HepG2 (cell line): ENCODE data around the gene LGALS4. TPM values are rescaled to one million over a fixed set of nuclear protein-coding genes. Genes with fewer than 3 reads are reported as not detected.

Source experiments
- CBX1 ChIP-seq: IDR thresholded peaks from one replicate; pipeline ENCODE4 v1.6.1; 2016; ENCODE audit warnings: antibody characterized with exemption, low read depth
- FOXC1 ChIP-seq: sonication (generic); formaldehyde crosslinking; IDR thresholded peaks from 2 replicates; pipeline ENCODE4 v1.8.0; 2022; ENCODE audit warnings: mild to moderate bottlenecking, missing genetic modification reagents, borderline replicate concordance
- KDM4B ChIP-seq: sonication (generic); formaldehyde crosslinking; IDR thresholded peaks from 2 replicates; pipeline ENCODE4 v1.4.0; 2020; ENCODE audit warnings: missing genetic modification reagents
- NFE2L2 ChIP-seq: fragments of 150-350 bp; IDR thresholded peaks from 2 replicates; pipeline ENCODE4 v1.6.1; 2014; ENCODE audit warnings: low read length
- SKI ChIP-seq: fragments of 450-650 bp; IDR thresholded peaks from one replicate; pipeline ENCODE4 v1.6.1; 2018; ENCODE audit warnings: mild to moderate bottlenecking; ENCODE audit not compliant: partially characterized antibody
- SPEN ChIP-seq: sonication (generic); formaldehyde crosslinking; IDR thresholded peaks from 2 replicates; pipeline ENCODE4 v1.5.1; 2020; ENCODE audit warnings: low read depth, mild to moderate bottlenecking, missing genetic modification reagents
- ZNF772 ChIP-seq: sonication (generic); formaldehyde crosslinking; IDR thresholded peaks from 2 replicates; pipeline ENCODE4 v1.5.0; 2020; ENCODE audit warnings: mild to moderate bottlenecking, missing genetic modification reagents
- polyA plus RNA-seq, 8 experiments: library from polyadenylated mRNA; depleted of rRNA in 3 of 8; stranded (reverse) in 7 of 8; unstranded in 1 of 8; fragments of >200 nt; fragmentation: Illumina TruSeq in 4 of 8; extraction: Trizol in 4 of 8; gene quantifications; 2 replicates each; pipeline versions ENCODE4 v1.2.1 to v1.2.3, GENCODE V29; 2011 to 2016; ENCODE audit warnings: low read depth in 4 of 8, missing spikeins in 1 of 8, mixed read lengths in 1 of 8; ENCODE audit not compliant: insufficient read depth in 1 of 8
- total RNA-seq, 5 experiments: library from RNA; depleted of rRNA; stranded (reverse); fragments of >200 nt; fragmentation: Illumina TruSeq; extraction: Trizol; gene quantifications; 2 replicates each; pipeline ENCODE4 v1.2.3, GENCODE V29; 2016; ENCODE audit warnings: low read depth in 1 of 5
- TF ChIP-seq, protein P1 (sequence below): IDR thresholded peaks from 2 replicates; pipeline ENCODE4 v1.6.1; 2016; ENCODE audit warnings: low read depth
- TF ChIP-seq, protein P2 (sequence below): sonication (generic); formaldehyde crosslinking; IDR thresholded peaks from 2 replicates; pipeline ENCODE4 v1.5.1; 2020; ENCODE audit warnings: mild to moderate bottlenecking, missing genetic modification reagents, borderline replicate concordance
- TF ChIP-seq, protein P3 (sequence below): sonication (generic); formaldehyde crosslinking; IDR thresholded peaks from 2 replicates; pipeline ENCODE4 v1.5.0; 2020; ENCODE audit warnings: mild to moderate bottlenecking, missing genetic modification reagents, moderate library complexity
- TF ChIP-seq, protein P4 (sequence below): sonication (generic); formaldehyde crosslinking; IDR thresholded peaks from 2 replicates; pipeline ENCODE4 v1.4.0; 2020; ENCODE audit warnings: missing genetic modification reagents
- TF ChIP-seq, protein P5 (sequence below): conservative IDR thresholded peaks from 2 replicates; pipeline ENCODE4 v1.6.1; 2018; ENCODE audit warnings: missing genetic modification reagents

The LGALS4 gene
- total and polyA plus RNA-seq, 2 of the 13 experiments (the other 11 are each of a cell fraction or from before 2014, with no cell fraction given): 0.24 to 0.71 TPM

DNA sequence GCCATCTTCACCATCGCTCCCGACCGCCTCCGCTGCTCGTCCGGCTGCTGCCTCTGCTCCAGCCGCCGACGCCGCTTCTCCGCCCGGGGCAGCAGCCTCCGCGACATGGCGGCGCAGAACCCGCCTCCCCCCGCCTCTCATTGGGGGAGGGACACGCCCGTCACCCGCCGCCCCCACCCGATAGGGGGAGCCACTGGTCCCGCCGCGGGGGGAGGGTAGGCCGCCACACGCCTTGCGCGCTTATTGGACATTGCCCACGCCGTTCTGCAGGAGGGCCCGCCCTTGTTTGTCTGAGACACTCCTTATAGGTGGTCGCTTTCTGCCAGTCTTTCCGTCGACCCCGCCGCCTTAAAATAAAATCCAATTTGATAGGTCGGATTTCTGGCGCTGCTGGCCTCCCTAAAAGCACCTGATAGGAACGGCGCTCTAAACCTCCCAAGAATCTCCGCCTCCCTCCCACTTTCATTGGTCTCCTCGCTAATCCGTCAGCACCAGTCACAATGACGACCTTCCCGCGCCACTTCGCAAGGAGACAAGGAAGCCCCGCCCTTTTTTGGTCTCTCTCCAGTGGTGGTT, 37.2 kb upstream of the LGALS4 start, which contains the start of gene HNRNPL (continued):
- TF ChIP-seq, protein P1, sequence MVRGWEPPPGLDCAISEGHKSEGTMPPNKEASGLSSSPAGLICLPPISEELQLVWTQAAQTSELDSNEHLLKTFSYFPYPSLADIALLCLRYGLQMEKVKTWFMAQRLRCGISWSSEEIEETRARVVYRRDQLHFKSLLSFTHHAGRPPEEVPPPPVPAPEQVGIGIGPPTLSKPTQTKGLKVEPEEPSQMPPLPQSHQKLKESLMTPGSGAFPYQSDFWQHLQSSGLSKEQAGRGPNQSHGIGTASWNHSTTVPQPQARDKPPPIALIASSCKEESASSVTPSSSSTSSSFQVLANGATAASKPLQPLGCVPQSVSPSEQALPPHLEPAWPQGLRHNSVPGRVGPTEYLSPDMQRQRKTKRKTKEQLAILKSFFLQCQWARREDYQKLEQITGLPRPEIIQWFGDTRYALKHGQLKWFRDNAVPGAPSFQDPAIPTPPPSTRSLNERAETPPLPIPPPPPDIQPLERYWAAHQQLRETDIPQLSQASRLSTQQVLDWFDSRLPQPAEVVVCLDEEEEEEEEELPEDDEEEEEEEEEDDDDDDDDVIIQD: no peak
- TF ChIP-seq ZNF772 (CRISPR knock-in tag): 0 out of 2 replicates have a peak, but pooled peaks have one; percentile 45
- TF ChIP-seq FOXC1: no peak; the same call in 1 of the 2 replicates
- TF ChIP-seq SKI: peak; percentile 23
- TF ChIP-seq, protein P2, sequence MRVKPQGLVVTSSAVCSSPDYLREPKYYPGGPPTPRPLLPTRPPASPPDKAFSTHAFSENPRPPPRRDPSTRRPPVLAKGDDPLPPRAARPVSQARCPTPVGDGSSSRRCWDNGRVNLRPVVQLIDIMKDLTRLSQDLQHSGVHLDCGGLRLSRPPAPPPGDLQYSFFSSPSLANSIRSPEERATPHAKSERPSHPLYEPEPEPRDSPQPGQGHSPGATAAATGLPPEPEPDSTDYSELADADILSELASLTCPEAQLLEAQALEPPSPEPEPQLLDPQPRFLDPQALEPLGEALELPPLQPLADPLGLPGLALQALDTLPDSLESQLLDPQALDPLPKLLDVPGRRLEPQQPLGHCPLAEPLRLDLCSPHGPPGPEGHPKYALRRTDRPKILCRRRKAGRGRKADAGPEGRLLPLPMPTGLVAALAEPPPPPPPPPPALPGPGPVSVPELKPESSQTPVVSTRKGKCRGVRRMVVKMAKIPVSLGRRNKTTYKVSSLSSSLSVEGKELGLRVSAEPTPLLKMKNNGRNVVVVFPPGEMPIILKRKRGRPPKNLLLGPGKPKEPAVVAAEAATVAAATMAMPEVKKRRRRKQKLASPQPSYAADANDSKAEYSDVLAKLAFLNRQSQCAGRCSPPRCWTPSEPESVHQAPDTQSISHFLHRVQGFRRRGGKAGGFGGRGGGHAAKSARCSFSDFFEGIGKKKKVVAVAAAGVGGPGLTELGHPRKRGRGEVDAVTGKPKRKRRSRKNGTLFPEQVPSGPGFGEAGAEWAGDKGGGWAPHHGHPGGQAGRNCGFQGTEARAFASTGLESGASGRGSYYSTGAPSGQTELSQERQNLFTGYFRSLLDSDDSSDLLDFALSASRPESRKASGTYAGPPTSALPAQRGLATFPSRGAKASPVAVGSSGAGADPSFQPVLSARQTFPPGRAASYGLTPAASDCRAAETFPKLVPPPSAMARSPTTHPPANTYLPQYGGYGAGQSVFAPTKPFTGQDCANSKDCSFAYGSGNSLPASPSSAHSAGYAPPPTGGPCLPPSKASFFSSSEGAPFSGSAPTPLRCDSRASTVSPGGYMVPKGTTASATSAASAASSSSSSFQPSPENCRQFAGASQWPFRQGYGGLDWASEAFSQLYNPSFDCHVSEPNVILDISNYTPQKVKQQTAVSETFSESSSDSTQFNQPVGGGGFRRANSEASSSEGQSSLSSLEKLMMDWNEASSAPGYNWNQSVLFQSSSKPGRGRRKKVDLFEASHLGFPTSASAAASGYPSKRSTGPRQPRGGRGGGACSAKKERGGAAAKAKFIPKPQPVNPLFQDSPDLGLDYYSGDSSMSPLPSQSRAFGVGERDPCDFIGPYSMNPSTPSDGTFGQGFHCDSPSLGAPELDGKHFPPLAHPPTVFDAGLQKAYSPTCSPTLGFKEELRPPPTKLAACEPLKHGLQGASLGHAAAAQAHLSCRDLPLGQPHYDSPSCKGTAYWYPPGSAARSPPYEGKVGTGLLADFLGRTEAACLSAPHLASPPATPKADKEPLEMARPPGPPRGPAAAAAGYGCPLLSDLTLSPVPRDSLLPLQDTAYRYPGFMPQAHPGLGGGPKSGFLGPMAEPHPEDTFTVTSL (CRISPR knock-in tag): 0 out of 2 replicates have a peak, but pooled peaks have one; percentile 38
- TF ChIP-seq SPEN: 0 out of 2 replicates have a peak, but pooled peaks have one; percentile 75
- TF ChIP-seq, protein P3, sequence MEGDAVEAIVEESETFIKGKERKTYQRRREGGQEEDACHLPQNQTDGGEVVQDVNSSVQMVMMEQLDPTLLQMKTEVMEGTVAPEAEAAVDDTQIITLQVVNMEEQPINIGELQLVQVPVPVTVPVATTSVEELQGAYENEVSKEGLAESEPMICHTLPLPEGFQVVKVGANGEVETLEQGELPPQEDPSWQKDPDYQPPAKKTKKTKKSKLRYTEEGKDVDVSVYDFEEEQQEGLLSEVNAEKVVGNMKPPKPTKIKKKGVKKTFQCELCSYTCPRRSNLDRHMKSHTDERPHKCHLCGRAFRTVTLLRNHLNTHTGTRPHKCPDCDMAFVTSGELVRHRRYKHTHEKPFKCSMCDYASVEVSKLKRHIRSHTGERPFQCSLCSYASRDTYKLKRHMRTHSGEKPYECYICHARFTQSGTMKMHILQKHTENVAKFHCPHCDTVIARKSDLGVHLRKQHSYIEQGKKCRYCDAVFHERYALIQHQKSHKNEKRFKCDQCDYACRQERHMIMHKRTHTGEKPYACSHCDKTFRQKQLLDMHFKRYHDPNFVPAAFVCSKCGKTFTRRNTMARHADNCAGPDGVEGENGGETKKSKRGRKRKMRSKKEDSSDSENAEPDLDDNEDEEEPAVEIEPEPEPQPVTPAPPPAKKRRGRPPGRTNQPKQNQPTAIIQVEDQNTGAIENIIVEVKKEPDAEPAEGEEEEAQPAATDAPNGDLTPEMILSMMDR (CRISPR knock-in tag): peak; percentile 69
- TF ChIP-seq, protein P4, sequence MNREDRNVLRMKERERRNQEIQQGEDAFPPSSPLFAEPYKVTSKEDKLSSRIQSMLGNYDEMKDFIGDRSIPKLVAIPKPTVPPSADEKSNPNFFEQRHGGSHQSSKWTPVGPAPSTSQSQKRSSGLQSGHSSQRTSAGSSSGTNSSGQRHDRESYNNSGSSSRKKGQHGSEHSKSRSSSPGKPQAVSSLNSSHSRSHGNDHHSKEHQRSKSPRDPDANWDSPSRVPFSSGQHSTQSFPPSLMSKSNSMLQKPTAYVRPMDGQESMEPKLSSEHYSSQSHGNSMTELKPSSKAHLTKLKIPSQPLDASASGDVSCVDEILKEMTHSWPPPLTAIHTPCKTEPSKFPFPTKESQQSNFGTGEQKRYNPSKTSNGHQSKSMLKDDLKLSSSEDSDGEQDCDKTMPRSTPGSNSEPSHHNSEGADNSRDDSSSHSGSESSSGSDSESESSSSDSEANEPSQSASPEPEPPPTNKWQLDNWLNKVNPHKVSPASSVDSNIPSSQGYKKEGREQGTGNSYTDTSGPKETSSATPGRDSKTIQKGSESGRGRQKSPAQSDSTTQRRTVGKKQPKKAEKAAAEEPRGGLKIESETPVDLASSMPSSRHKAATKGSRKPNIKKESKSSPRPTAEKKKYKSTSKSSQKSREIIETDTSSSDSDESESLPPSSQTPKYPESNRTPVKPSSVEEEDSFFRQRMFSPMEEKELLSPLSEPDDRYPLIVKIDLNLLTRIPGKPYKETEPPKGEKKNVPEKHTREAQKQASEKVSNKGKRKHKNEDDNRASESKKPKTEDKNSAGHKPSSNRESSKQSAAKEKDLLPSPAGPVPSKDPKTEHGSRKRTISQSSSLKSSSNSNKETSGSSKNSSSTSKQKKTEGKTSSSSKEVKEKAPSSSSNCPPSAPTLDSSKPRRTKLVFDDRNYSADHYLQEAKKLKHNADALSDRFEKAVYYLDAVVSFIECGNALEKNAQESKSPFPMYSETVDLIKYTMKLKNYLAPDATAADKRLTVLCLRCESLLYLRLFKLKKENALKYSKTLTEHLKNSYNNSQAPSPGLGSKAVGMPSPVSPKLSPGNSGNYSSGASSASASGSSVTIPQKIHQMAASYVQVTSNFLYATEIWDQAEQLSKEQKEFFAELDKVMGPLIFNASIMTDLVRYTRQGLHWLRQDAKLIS: no peak
- no peak for TF ChIP-seq CBX1
- no peak for TF ChIP-seq NFE2L2
- TF ChIP-seq, protein P5, sequence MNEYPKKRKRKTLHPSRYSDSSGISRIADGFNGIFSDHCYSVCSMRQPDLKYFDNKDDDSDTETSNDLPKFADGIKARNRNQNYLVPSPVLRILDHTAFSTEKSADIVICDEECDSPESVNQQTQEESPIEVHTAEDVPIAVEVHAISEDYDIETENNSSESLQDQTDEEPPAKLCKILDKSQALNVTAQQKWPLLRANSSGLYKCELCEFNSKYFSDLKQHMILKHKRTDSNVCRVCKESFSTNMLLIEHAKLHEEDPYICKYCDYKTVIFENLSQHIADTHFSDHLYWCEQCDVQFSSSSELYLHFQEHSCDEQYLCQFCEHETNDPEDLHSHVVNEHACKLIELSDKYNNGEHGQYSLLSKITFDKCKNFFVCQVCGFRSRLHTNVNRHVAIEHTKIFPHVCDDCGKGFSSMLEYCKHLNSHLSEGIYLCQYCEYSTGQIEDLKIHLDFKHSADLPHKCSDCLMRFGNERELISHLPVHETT: no peak
- no peak for TF ChIP-seq KDM4B (CRISPR knock-in tag)
